Smooth muscle cell of the coronary artery (primary cell): ENCODE results near the gene PIGS. TPM values are rescaled to one million over a fixed set of nuclear protein-coding genes. Genes with fewer than 3 reads are reported as not detected.

Source experiments
- total RNA-seq: library from RNA; depleted of rRNA; stranded (reverse); fragments of >200 nt; gene quantifications from 2 replicates; pipeline ENCODE4 v1.2.3, GENCODE V29; 2014; ENCODE audit warnings: low replicate concordance

PIGS gene
- 48.4 and 53.0 TPM in 2 replicates for total RNA-seq

DNA sequence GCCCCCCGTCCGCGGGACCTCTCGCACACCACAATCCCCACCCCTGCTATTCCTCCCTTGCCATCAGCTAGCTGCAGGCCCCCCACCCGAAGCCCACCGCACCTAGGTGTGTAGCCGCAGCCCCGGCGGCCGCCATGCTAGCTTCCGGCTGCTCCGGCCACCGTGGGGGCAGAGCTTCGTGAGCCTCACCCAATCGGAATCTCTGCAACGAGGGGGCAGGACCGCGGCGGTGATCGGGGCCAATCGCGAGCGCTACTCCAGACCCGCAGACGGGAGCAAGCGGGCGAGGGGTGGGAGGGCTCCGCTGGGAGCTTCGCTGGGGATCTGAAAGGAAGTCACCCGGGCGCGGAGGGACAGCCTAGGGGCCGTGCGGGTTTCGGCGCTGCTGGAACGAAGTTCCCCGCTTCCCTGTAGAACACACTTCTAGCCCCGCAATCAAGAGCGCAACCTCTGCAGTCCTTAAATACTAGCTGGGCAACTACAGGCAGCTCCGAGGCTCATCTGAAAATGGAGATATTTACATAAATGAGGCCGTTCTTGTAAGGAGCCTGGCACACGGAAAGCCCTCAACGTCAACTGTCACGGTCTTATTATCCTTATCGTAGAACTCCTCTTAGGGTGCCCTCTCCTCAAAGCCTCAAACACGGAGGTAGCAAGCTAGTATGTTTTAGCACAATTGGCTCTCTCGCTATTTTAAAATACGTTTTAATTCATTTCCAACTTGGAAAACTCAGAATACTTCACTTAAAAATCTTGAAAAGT, at the start of gene PIGS:
TSS of gene PIGS (minus strand) at position 164 of the 762 bp plus-strand sequence. CDS start at position 136, 28 bp downstream.

GRCh38 chr17:28613931-28614381, 42.6 kb upstream of the PIGS start, which contains the start of gene RSKR:
Gene RSKR, minus strand, starts transcription at chr17:28614185. Its CDS starts 24 bp downstream, at chr17:28614161.

GRCh38 chr17:28598799-28599310, 27.5 kb upstream of the PIGS start, which contains the start of gene SPAG5:
Gene SPAG5, minus strand, starts transcription at chr17:28599025. Its CDS starts 79 bp downstream, at chr17:28598946.

DNA sequence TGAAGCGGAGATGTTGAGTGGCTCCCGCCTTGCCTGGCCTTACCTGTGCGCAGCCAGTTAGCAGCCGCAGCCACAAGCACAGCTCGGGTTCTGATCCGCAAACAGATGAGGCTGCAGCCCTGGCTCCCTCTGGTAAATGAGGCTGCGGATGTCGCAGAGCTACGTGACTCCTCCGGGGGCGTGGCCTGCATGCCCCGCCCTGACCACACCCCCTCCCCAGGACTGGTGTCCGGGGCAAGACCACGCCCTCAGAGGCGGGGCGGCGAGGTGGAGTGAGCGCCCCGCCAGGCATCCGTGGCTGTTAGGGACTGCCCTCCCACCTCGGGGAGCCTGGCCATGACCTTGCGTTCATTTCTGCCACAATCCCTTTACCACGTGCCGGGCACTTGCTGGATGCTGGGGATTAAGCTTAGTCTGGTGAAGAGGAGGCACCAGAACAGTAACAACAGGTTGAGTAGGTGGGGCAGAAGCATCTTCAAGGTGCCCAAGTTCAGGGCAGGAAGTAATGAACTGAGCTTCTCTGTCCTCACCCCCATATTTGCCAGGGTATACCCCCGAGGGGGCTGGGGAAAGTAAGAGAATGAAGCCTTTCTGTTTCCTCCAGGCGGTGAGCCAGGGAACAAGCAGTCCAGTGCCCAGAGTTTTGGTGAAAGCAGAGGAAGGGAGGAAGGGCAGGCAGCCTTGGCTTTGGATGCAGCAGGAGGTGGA, 5.6 kb upstream of the PIGS start, which contains the start of gene ALDOC:
TSS of gene ALDOC (minus strand) at position 138 of the 708 bp plus-strand sequence. CDS start 1,363 bp downstream, outside the sequence.

GRCh38 chr17:28552176-28552999, 18.9 kb downstream of the PIGS start, which contains the start of gene UNC119:
Gene UNC119, minus strand, starts transcription at chr17:28552624. Its CDS starts 67 bp downstream, at chr17:28552557.

GRCh38 chr17:28505986-28506665, 65.2 kb downstream of the PIGS start, which contains the start of gene FOXN1:
Gene FOXN1, plus strand, starts transcription at chr17:28506348. Its CDS starts 17,622 bp downstream, at chr17:28523970.

Other genes starting within 250 kb of the PIGS start
- 63.4 and 77.0 TPM in 2 replicates for gene IFT20, start 236.1 kb downstream of the PIGS start, total RNA-seq
- gene TNFAIP1, start 235.8 kb downstream of the PIGS start, total RNA-seq = 28.1 and 47.7 TPM in 2 replicates
- gene POLDIP2, start 214.0 kb downstream of the PIGS start, total RNA-seq = 42.0 and 70.8 TPM in 2 replicates
- not detected in 2 replicates for gene SEBOX, start 206.3 kb downstream of the PIGS start, total RNA-seq
- gene VTN, start 201.2 kb downstream of the PIGS start, total RNA-seq = 0.35 and 1.9 TPM in 2 replicates
- 3.6 and 6.6 TPM in 2 replicates for gene SARM1, start 199.8 kb downstream of the PIGS start, total RNA-seq
- 4.3 and 6.8 TPM in 2 replicates for gene SLC46A1, start 165.3 kb downstream of the PIGS start, total RNA-seq
- not detected in 2 replicates for gene SLC13A2, start 97.9 kb downstream of the PIGS start, total RNA-seq
- gene FOXN1, start 65.2 kb downstream of the PIGS start, total RNA-seq = not detected in 2 replicates
- gene UNC119, start 18.9 kb downstream of the PIGS start, total RNA-seq = 13.7 and 22.3 TPM in 2 replicates
- 54.3 and 98.8 TPM in 2 replicates for gene ALDOC, start 5.4 kb upstream of the PIGS start, total RNA-seq
- gene SPAG5, start 27.5 kb upstream of the PIGS start, total RNA-seq = 2.9 and 13.4 TPM in 2 replicates
- 3.1 and 6.8 TPM in 2 replicates for gene RSKR, start 42.7 kb upstream of the PIGS start, total RNA-seq
- 120 and 163 TPM in 2 replicates for gene BLTP2, start 73.6 kb upstream of the PIGS start, total RNA-seq
- gene SDF2, start 90.4 kb upstream of the PIGS start, total RNA-seq = 68.5 and 111 TPM in 2 replicates
- 41.9 and 53.5 TPM in 2 replicates for gene SUPT6H, start 90.7 kb upstream of the PIGS start, total RNA-seq
- 0.90 and 1.4 TPM in 2 replicates for gene PROCA1, start 140.4 kb upstream of the PIGS start, total RNA-seq
- 115 and 204 TPM in 2 replicates for gene RAB34, start 146.3 kb upstream of the PIGS start, total RNA-seq
- gene RPL23A, start 148.5 kb upstream of the PIGS start, total RNA-seq = 906 and 1,571 TPM in 2 replicates
- gene TLCD1, start 154.7 kb upstream of the PIGS start, total RNA-seq = 4.4 and 5.3 TPM in 2 replicates
- 5.3 and 8.4 TPM in 2 replicates for gene NEK8, start 157.3 kb upstream of the PIGS start, total RNA-seq
- 27.1 and 39.2 TPM in 2 replicates for gene TRAF4, start 172.5 kb upstream of the PIGS start, total RNA-seq